GM10248 (cell line): ENCODE results near the gene CCR8.

Experiments used
- CTCF ChIA-PET: fragments of 300-600 bp; sonication (Branson Sonifier 250); formaldehyde crosslinking; extraction: SDS; loops from one replicate; lab custom pipeline; 2021; ENCODE audit warnings: antibody characterized with exemption; lab: Yijun Ruan, JAX
- POLR2A ChIA-PET: fragments of 350-650 bp; sonication (Branson Sonifier 250); formaldehyde crosslinking; extraction: SDS; loops from one replicate; lab custom pipeline; 2020; ENCODE audit warnings: antibody characterized with exemption; lab: Yijun Ruan, JAX
- DNase-seq: peaks from one replicate; pipeline ENCODE4 v3.0.0; 2012; ENCODE audit errors: extremely low spot score
- CTCF ChIP-seq: IDR thresholded peaks from 2 replicates; pipeline ENCODE4 v1.5.1; 2012; ENCODE audit warnings: mild to moderate bottlenecking, low read depth; ENCODE audit errors: extremely low read depth, missing control alignments, control extremely low read depth

Gene CCR8

GRCh38 chr3:39332525-39332924, 3.0 kb downstream of the CCR8 start:
- ChIA-PET CTCF (interaction anchor here (1.6 kb wide), 1 partner anchor 10 kb away, joined by 5 read pairs; no protein-coding TSS in a partner anchor), POLR2A (no interaction called here)
- no peak for TF ChIP-seq CTCF
- no peak for DNase-seq

GRCh38 chr3:39333607-39334006, 4.1 kb downstream of the CCR8 start:
- TF ChIP-seq CTCF = no peak
- no peak for DNase-seq
- POLR2A ChIA-PET = no interaction called here
- CTCF ChIA-PET = interaction anchor here (1.7 kb wide), 1 partner anchor 42 kb away, joined by 5 read pairs; no protein-coding TSS in a partner anchor

- ChIA-PET POLR2A (interaction anchor here (0.5 kb wide), 1 partner anchor 59 kb away, joined by 4 read pairs; no protein-coding TSS in a partner anchor), CTCF (interaction anchor here (1.7 kb wide), 1 partner anchor 42 kb away, joined by 5 read pairs; no protein-coding TSS in a partner anchor)
- no peak for DNase-seq
- TF ChIP-seq CTCF = no peak
These were observed 4.7 kb downstream of the CCR8 start for GRCh38 chr3:39334205-39334604.

- TF ChIP-seq CTCF = no peak
- CTCF ChIA-PET = no interaction called here
- no peak for DNase-seq
- POLR2A ChIA-PET = no interaction called here
These were observed 8.7 kb downstream of the CCR8 start for GRCh38 chr3:39338201-39338600.

GRCh38 chr3:39339086-39339485, 9.6 kb downstream of the CCR8 start:
- CTCF ChIA-PET = interaction anchor here (1.2 to 4.0 kb wide), 2 partner anchors 9 to 47 kb away, joined by 5 to 20 read pairs; no protein-coding TSS in a partner anchor
- POLR2A ChIA-PET = no interaction called here
- no peak for TF ChIP-seq CTCF
- DNase-seq = no peak

GRCh38 chr3:39343076-39343717, 13.7 kb downstream of the CCR8 start:
- no peak for TF ChIP-seq CTCF
- ChIA-PET POLR2A (no interaction called here), CTCF (interaction anchor here (0.7 to 4.0 kb wide), 3 partner anchors 8 to 51 kb away, joined by 3 to 20 read pairs (median 5); no protein-coding TSS in a partner anchor)

More at GRCh38 chr3:39343076-39343717, 13.7 kb downstream of the CCR8 start:
- DNase-seq = no peak
